Ovary (tissue), 3 donors: ENCODE measurements around the gene IZUMO1.

Experiments
- POLR2A ChIP-seq: fragments of 450-650 bp; IDR thresholded peaks from one replicate; pipeline ENCODE4 v1.6.1; 2017; ENCODE audit warnings: antibody characterized with exemption, mild to moderate bottlenecking, moderate library complexity
- TF ChIP-seq, protein P1 (sequence below), 3 donors: fragments of 450-650 bp in 2 of 3; fragments of 200-600 bp in 1 of 3; IDR thresholded peaks; one replicate each; pipeline versions ENCODE4 v1.5.1 to v1.8.0; 2016 to 2022; ENCODE audit warnings: antibody characterized with exemption in 3 of 3, mild to moderate bottlenecking in 1 of 3
- donor health status: DM: no; HTN: no; CAD: no.

DNA sequence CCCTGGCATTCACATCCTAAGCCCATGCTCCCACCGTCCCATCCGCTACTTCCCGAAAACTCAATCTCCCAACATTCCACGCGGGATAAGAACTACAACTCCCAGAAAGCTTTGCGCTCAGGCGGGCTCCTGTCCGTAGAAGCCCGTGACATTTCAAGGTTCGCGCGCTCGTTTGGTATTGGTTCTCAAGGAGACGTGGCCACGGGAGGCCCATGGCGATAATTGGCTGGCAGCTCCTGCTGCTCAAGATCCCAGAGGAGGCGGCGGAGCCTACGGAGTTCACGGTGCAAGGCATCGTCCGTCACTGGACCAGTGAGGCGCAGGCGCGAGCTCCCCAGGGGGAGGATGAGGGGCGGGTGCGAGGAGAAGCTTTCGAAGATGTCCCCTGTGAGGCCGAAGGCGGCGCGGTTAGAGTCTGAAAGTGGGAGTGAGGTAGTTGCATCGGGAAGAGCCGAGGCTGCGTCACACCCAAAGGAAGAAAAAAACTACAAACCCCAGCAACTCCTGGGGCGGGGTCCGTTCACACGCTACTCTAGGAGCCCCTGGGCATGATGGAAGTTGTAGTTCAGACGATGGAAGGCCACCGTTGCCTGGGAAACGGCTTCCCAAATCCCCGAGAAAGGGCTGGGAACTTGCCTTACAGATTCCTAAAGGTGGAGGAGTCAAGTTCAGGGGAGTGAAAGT lies 26.0 kb downstream of the IZUMO1 start:
- TF ChIP-seq POLR2A, result peak; percentile 27
- TF ChIP-seq, protein P1, sequence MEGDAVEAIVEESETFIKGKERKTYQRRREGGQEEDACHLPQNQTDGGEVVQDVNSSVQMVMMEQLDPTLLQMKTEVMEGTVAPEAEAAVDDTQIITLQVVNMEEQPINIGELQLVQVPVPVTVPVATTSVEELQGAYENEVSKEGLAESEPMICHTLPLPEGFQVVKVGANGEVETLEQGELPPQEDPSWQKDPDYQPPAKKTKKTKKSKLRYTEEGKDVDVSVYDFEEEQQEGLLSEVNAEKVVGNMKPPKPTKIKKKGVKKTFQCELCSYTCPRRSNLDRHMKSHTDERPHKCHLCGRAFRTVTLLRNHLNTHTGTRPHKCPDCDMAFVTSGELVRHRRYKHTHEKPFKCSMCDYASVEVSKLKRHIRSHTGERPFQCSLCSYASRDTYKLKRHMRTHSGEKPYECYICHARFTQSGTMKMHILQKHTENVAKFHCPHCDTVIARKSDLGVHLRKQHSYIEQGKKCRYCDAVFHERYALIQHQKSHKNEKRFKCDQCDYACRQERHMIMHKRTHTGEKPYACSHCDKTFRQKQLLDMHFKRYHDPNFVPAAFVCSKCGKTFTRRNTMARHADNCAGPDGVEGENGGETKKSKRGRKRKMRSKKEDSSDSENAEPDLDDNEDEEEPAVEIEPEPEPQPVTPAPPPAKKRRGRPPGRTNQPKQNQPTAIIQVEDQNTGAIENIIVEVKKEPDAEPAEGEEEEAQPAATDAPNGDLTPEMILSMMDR (IDR thresholded peaks at IDR 0.05), result no peak
